GM23338 (cell line): ENCODE measurements around the gene CBFA2T3.

ENCODE experiments used
- CREB1 ChIP-seq: fragments of 250-450 bp; sonication (Bioruptor Pico); IDR thresholded peaks from 2 replicates; pipeline ENCODE4 v1.5.0; 2020; ENCODE audit warnings: low read depth, mild to moderate bottlenecking, moderate library complexity
- CTCF ChIP-seq, 2 experiments: fragments of 200-600 bp in 1 of 2; sonication (generic) in 1 of 2; conservative IDR thresholded peaks; 2 replicates each; pipeline versions ENCODE4 v1.5.1 to v1.6.1; 2016 to 2017; ENCODE audit warnings: antibody characterized with exemption in 2 of 2, low read depth in 2 of 2, mild to moderate bottlenecking in 2 of 2, moderate library complexity in 1 of 2
- ETS1 ChIP-seq: IDR thresholded peaks from 2 replicates; pipeline ENCODE4 v1.6.1; 2016; ENCODE audit warnings: antibody characterized with exemption
- EZH2 ChIP-seq: fragments of 200-600 bp; sonication (generic); IDR thresholded peaks from one replicate; pipeline ENCODE4 v1.8.0; 2017; ENCODE audit warnings: antibody characterized with exemption, mild to moderate bottlenecking, low read depth; ENCODE audit not compliant: unreplicated experiment
- EZH2phosphoT487 ChIP-seq: fragments of 200-600 bp; sonication (generic); IDR thresholded peaks from one replicate; pipeline ENCODE4 v1.8.1; 2018; ENCODE audit warnings: antibody characterized with exemption; ENCODE audit not compliant: unreplicated experiment
- JUNB ChIP-seq: IDR thresholded peaks from one replicate; pipeline ENCODE4 v1.6.1; 2016; ENCODE audit warnings: antibody characterized with exemption; ENCODE audit not compliant: unreplicated experiment
- POLR2AphosphoS5 ChIP-seq: IDR thresholded peaks from 2 replicates; pipeline ENCODE4 v1.6.1; 2016; ENCODE audit warnings: antibody characterized with exemption, low read depth
- REST ChIP-seq: IDR thresholded peaks from one replicate; pipeline ENCODE4 v1.6.1; 2018; ENCODE audit warnings: antibody characterized with exemption; ENCODE audit not compliant: unreplicated experiment
- STAT1 ChIP-seq: IDR thresholded peaks from one replicate; pipeline ENCODE4 v1.6.1; 2016; ENCODE audit warnings: antibody characterized with exemption; ENCODE audit not compliant: unreplicated experiment
- ZNF114 ChIP-seq: fragments of 250-450 bp; sonication (Bioruptor Pico); IDR thresholded peaks from 2 replicates; pipeline ENCODE4 v1.5.0; 2020; ENCODE audit warnings: mild to moderate bottlenecking, moderate library complexity
- ZNF462 ChIP-seq: fragments of 250-450 bp; sonication (Bioruptor Pico); IDR thresholded peaks from 2 replicates; pipeline ENCODE4 v1.5.0; 2020; ENCODE audit warnings: mild to moderate bottlenecking, moderate library complexity

- TF ChIP-seq CTCF (conservative IDR thresholded peaks at IDR 0.05; ENCODE audit: low read depth in 2 of 2), result no peak
- no peak for TF ChIP-seq EZH2
- no peak for TF ChIP-seq REST
- no peak for TF ChIP-seq ETS1
- no peak for TF ChIP-seq POLR2AphosphoS5
- TF ChIP-seq EZH2phosphoT487, result no peak
- no peak for TF ChIP-seq JUNB
- TF ChIP-seq ZNF114 (CRISPR knock-in tag), result no peak
- no peak for TF ChIP-seq CREB1 (CRISPR knock-in tag)
- TF ChIP-seq STAT1, result no peak
- no peak for TF ChIP-seq ZNF462 (CRISPR knock-in tag)
Observed at GRCh38 chr16:88927661-88928060, 49.3 kb downstream of the CBFA2T3 start.
